Subcutaneous adipose tissue (tissue), 4 donors: ENCODE measurements around the gene PRXL2A. TPM values are rescaled to one million over a fixed set of nuclear protein-coding genes. Genes with fewer than 3 reads are reported as not detected.

Experiments used
- total RNA-seq, 4 donors: library from RNA; depleted of rRNA; stranded (reverse); fragments of >200 nt; gene quantifications; one replicate each; pipeline ENCODE4 v1.1.0, GENCODE V29; 2016
- TF ChIP-seq, protein P1 (sequence below): fragments of 450-650 bp; IDR thresholded peaks from one replicate; pipeline ENCODE4 v1.5.1; 2016; ENCODE audit warnings: low read depth, mild to moderate bottlenecking, control low read depth, antibody characterized with exemption, moderate library complexity

Gene PRXL2A
- total RNA-seq, 4 donors from 2014 or later = 254 to 775 (median 498) TPM

DNA sequence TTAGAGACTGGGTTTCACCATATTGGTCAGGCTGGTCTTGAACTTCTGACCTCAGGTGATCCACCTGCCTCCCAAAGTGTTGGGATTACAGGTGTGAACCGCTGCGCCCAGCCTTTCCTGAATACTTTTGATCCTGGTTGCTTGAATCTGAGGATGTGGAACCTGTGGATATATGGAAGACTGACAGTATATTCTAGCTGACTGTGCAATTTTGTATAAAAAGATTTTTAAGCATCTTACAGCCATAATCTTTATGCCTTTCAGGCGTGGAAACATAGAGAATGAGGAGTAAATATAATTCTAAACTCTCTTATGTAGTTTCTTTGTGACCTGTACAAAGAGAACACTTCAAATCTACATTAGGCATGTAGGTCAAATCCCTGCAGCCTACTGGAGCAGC is 61.9 kb downstream of the PRXL2A start:
- TF ChIP-seq, protein P1, sequence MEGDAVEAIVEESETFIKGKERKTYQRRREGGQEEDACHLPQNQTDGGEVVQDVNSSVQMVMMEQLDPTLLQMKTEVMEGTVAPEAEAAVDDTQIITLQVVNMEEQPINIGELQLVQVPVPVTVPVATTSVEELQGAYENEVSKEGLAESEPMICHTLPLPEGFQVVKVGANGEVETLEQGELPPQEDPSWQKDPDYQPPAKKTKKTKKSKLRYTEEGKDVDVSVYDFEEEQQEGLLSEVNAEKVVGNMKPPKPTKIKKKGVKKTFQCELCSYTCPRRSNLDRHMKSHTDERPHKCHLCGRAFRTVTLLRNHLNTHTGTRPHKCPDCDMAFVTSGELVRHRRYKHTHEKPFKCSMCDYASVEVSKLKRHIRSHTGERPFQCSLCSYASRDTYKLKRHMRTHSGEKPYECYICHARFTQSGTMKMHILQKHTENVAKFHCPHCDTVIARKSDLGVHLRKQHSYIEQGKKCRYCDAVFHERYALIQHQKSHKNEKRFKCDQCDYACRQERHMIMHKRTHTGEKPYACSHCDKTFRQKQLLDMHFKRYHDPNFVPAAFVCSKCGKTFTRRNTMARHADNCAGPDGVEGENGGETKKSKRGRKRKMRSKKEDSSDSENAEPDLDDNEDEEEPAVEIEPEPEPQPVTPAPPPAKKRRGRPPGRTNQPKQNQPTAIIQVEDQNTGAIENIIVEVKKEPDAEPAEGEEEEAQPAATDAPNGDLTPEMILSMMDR = no peak

DNA sequence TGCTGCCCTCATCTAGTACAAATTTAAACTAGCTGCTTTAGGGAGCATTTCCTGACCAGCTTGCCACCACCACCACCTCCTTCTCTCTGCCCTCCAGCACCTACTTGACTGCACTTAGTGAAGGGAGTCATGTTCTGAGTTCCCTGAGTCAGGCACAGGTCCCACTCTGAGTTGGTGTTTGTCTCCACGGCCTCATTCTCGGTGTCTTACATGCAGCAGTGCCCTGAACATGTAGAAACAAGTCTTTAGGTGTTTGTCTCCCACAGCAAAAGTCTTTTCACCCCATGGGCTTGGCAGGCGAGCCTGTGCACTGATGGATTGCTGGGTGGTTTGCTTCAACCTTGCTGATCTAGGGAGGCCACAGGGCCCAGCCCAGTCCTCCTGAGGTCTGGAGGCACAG is 62.6 kb downstream of the PRXL2A start:
- TF ChIP-seq, protein P1 = no peak

DNA sequence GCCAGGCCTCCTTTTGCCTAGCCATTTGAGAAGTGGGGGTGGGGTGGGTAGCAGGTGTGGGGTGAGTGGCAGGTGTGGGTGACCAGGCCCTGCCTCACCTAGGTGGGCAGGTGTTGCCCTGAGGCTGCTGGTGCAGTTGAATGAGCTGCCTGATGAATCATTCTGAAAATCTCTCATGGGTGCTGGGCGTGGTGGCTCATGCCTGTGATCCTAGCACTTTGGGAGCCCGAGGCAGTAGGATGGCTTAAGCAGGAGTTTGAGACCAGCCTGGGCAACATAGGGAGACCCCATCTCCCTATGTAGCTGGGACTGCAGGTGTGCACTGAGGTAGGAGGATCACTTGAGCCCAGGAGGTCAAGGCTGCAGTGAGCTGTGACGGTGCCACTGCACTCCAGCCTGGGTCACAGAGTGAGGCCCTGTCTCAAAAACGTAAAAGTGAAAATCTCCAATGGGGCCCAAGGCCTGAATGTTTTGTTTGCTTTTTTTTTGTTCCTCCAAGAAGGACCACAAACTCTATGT is 63.4 kb downstream of the PRXL2A start:
- TF ChIP-seq, protein P1 = no peak

DNA sequence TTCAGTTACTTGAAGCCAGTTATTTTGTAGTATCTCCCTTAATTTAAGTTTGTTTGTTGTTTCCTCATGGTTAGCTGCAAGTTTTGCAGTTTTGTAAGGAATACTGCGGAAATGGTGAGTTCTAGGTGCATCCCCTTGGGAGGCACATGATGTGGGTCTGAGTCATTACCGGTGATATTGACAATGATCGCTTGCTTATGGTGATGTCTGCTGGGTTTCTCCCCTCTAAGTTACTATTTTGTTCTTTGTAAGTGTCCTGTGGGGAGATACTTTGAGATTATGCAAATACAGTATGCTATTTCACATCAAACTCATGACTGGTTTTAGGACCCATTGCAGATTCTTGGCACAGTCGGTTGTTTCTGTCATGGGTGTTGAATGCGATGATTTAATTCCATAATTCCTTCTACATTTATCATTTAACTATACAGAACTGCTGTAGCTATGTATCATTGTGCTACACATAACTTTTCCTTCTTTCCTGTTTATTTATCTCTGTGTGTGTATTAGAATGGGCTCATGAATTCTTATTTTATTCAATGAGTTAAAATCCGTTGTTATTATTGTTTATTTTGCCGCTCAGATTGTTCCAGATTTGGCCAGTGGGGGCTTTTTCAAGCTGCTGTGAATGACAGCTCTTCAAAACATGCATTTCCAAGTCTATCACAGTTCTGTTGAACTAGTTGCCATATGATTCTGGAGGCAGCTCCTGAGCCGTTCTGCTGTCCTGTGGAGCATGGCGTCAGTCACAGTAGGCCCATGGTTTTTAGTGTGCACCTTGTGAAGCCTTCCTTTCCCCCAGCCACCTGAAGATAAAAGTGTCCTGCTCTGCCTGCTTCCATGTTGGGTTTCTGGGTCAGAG is 64.1 kb downstream of the PRXL2A start:
- TF ChIP-seq, protein P1 = no peak

DNA sequence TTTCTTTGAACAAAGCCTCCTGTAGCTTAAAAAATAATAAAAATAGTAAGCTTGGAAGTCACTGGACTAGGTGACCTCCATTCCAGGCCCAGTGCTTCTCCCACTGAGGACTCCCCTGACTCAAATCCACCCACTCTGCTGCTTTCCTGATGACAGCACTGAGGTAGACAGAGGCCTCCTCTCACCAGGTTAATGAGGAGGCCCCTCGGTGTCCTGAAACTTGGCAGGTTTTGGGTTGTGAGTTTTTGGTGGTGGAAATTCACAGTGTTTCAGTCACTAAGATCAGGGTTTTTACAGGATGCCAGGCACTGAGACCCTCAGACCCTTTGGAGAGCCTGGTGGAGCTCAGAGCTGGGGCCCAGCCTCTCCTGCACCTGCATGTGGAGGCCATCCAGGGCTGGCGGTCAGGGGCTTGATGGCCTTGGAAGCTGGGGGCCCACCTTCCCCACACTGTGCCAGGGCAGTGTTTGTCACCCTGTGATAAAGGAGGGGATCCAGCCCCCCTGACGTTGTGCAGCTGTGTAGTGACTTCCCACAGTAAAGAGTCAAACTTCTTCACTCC is 64.8 kb downstream of the PRXL2A start:
- TF ChIP-seq, protein P1 = no peak

DNA sequence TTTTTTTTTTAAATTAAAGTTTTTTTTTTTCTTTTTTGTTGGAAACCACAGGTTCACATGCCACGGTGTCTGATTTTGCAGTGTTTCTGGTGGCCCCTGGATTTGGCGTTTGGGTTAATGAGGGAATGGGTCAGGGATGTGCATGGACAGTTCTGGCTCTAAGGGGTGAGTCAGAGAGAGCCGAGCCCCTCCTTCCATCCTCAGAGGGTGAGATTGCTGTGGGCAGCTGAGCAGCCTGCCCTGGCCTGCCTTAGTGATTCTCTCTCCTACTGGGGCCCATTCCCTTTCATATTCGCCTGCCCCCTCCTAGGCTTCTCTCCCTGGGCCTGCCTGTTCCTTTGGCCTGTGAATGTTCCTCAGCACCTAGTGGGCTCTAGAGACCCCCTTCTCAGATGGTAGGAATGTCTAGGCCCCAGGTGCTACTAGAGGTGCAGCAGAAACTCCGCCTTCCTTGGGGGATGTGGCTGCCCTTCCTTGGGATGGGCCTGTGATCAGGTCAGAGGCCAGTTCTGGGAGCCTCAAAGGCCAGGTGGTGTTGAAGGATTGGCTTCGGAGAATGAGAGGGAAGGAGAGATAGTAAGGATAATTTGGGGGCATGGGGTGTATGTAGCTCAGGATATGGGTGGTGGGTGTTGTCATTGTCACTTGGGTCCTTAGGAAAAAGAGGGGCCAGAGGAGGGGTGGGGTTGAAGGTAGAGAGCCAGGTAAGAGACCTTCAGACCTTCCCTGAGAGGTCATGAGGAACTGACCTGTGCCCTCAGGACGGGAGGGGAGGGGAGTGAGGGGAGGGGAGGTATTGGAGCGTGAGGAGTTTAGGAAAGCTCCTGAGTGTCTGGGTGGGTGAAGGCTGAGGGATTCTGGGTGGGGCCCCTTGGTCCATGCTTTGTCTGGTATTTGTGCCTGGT is 65.6 kb downstream of the PRXL2A start:
- TF ChIP-seq, protein P1 = no peak

DNA sequence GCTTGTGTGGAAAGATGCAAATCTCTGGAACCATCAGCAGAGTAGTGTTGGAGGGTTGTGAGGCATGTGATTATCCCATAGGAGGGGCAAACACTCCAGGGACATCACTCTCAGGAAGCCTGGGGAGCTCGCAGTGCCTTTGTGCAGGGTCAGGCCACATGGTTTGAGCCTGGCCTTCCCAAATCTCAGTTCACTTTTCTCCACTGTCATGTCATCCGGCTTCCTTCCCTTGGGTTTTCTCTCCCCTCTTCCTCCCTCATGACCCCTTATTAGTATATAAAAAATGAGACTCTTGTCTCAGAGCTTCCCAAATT is 66.2 kb downstream of the PRXL2A start:
- TF ChIP-seq, protein P1 = no peak
